Activated CD4-positive, alpha-beta T cell treated with anti-CD3 and anti-CD28 coated beads, Interleukin-2, amount 10 ng/mL, durations not matched to agents 24 days and 14 days (primary cell): ENCODE results near the gene HCAR2. TPM values are rescaled to one million over a fixed set of nuclear protein-coding genes. Genes with fewer than 3 reads are reported as not detected.
"Not testable (repeated sequence)": the region's sequence is repeated elsewhere in the genome, so short reads cannot be mapped to it uniquely, and the experiment has no call there.

ENCODE experiments used
- DNase-seq: peaks from one replicate; pipeline ENCODE4 v3.0.0; 2022
- H3K27ac Mint-ChIP-seq: one replicate; pipeline ENCODE4 v1.8.0; 2022; ENCODE audit warnings: mild to moderate bottlenecking, mixed read lengths
- H3K27me3 Mint-ChIP-seq: one replicate; pipeline ENCODE4 v1.8.0; 2022; ENCODE audit warnings: mixed read lengths
- H3K36me3 Mint-ChIP-seq: one replicate; pipeline ENCODE4 v1.8.0; 2022; ENCODE audit warnings: low read depth, mild to moderate bottlenecking, mixed read lengths
- H3K4me1 Mint-ChIP-seq: one replicate; pipeline ENCODE4 v1.8.0; 2021; ENCODE audit warnings: mixed read lengths
- H3K4me3 Mint-ChIP-seq: one replicate; pipeline ENCODE4 v1.8.0; 2022; ENCODE audit warnings: mild to moderate bottlenecking, moderate library complexity, mixed read lengths
- H3K9me3 Mint-ChIP-seq: one replicate; pipeline ENCODE4 v1.8.0; 2021; ENCODE audit warnings: mixed read lengths
- intact Hi-C: fragments of 100-400 bp; cut with micrococcal nuclease; formaldehyde crosslinking; loops from one replicate; pipeline ENCODE4 v1.15.1; 2023
- total RNA-seq: library from RNA; stranded (reverse); gene quantifications from 2 replicates; pipeline ENCODE4 v1.2.3, GENCODE V29; 2022

The HCAR2 gene
- total RNA-seq, 1 donor from 2014 or later = 0.47 TPM

GRCh38 chr12:122668268-122668667, 34.9 kb downstream of the HCAR2 start:
- Mint-ChIP-seq H3K9me3 (no peaks in the 10 kb centered on the region), H3K27me3 (peaks cover 2% of the 10 kb centered on the region), H3K27ac (no peak overlapping the region), H3K36me3 (no peaks in the 10 kb centered on the region), H3K4me3 (no peak overlapping the region), H3K4me1 (peaks cover 2% of the 10 kb centered on the region)
- intact Hi-C loops = no loop called here
- DNase-seq = no peak

DNA sequence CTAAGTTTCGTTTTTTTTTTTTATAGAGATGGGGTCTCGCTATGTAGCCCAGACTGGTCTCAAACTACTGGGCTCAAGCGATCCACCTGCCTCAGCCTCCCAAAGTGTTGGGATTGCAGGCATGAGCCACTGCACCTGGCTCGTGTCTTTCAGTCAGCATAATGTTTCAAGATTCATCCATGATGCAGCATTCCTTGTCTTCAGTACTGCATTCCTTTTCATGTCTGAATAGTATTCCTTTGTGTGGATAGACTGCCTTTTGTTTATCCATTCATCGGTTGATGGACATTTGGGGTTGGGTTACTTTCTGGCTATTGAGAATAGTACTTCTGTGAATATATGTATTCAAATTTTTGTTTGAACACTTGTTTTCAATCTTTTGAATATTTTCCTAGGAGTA, 37.4 kb downstream of the HCAR2 start:
- Mint-ChIP-seq H3K36me3 (peaks cover 2% of the 10 kb centered on the region), H3K4me1 (no peaks in the 10 kb centered on the region), H3K9me3 (no peaks in the 10 kb centered on the region), H3K4me3 (no peak overlapping the region), H3K27ac (no peak overlapping the region), H3K27me3 (no peaks in the 10 kb centered on the region)
- DNase-seq = no peak
- intact Hi-C loops = no loop called here

GRCh38 chr12:122665349-122665748, 37.8 kb downstream of the HCAR2 start:
- no peaks in the 10 kb centered on the region for H3K4me1 Mint-ChIP-seq

DNA sequence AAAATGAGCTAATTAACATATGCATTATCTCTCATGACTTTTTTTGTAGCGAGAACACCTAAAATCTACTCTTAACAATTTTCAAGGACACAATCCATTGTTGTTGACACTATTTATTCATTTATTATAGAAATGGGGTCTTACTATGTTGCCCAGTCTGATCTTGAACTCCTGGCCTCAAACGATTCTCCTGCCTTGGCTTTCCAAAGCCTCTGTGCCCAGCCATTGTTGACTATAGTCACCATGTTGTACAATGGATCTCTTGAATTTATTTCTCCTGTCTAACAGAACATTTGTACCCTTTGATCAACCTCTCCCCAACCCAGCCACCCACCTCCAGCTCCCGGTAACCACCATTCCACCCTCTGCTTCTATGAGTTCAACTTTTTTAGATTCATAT, 41.2 kb downstream of the HCAR2 start:
- Mint-ChIP-seq H3K9me3 (no peaks in the 10 kb centered on the region), H3K27ac (no peak overlapping the region), H3K36me3 (peaks cover 3% of the 10 kb centered on the region), H3K27me3 (no peaks in the 10 kb centered on the region), H3K4me1 (no peaks in the 10 kb centered on the region), H3K4me3 (no peak overlapping the region)
- no peak for DNase-seq
- intact Hi-C loops = no loop called here

More at GRCh38 chr12:122665349-122665748, 37.8 kb downstream of the HCAR2 start:
- no peak overlapping the region for H3K4me3 Mint-ChIP-seq
- no peak overlapping the region for H3K27ac Mint-ChIP-seq
- H3K9me3 Mint-ChIP-seq = no peaks in the 10 kb centered on the region
- peaks cover 2% of the 10 kb centered on the region for H3K36me3 Mint-ChIP-seq
- H3K27me3 Mint-ChIP-seq = no peaks in the 10 kb centered on the region
- intact Hi-C loops = no loop called here
- no peak for DNase-seq

GRCh38 chr12:122661246-122661645, 41.9 kb downstream of the HCAR2 start:
- Mint-ChIP-seq H3K27me3 (no peaks in the 10 kb centered on the region), H3K4me3 (no peak overlapping the region), H3K27ac (no peak overlapping the region), H3K4me1 (no peaks in the 10 kb centered on the region), H3K9me3 (no peaks in the 10 kb centered on the region), H3K36me3 (peaks cover 5% of the 10 kb centered on the region)
- intact Hi-C loops = no loop called here
- no peak for DNase-seq

DNA sequence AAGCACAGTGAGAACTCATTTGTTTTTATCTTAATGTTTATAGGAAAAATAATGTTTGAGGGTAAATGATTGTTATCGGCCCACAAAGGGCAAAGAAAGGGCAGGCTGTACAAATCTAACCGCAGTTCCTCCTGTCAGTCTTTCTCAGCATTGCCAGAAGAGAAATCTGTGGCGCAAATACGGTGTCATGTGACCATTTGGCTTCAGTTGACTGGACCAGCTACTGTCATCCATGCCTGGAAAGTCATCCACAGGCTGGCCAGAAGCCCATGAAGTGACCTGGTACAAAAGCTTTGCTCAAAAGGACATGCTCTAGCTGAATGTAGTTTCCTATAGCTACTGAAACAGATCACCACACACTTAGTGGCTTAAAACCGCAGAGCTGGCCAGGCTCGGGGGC, 43.6 kb downstream of the HCAR2 start:
- Mint-ChIP-seq H3K36me3 (peaks cover 5% of the 10 kb centered on the region), H3K4me1 (no peaks in the 10 kb centered on the region), H3K9me3 (no peaks in the 10 kb centered on the region), H3K4me3 (no peak overlapping the region), H3K27ac (no peak overlapping the region), H3K27me3 (no peaks in the 10 kb centered on the region)
- no peak for DNase-seq
- intact Hi-C loops = no loop called here

GRCh38 chr12:122656298-122656697, 46.9 kb downstream of the HCAR2 start:
- intact Hi-C loops = no loop called here
- Mint-ChIP-seq H3K9me3 (no peaks in the 10 kb centered on the region), H3K4me1 (no peaks in the 10 kb centered on the region), H3K4me3 (no peak overlapping the region), H3K36me3 (peaks cover 4% of the 10 kb centered on the region), H3K27me3 (no peaks in the 10 kb centered on the region), H3K27ac (no peak overlapping the region)
- DNase-seq = no peak

- H3K9me3 Mint-ChIP-seq, H3K4me3 Mint-ChIP-seq, H3K36me3 Mint-ChIP-seq, H3K4me1 Mint-ChIP-seq, H3K27me3 Mint-ChIP-seq, H3K27ac Mint-ChIP-seq, intact Hi-C loops, DNase-seq: not testable (repeated sequence)
Observed at GRCh38 chr12:122653291-122653690, 49.9 kb downstream of the HCAR2 start.

GRCh38 chr12:122651520-122652224, 51.5 kb downstream of the HCAR2 start:
- no peaks in the 10 kb centered on the region for H3K27me3 Mint-ChIP-seq
- peaks cover 5% of the 10 kb centered on the region for H3K36me3 Mint-ChIP-seq
- H3K4me1 Mint-ChIP-seq = peaks cover 12% of the 10 kb centered on the region
- intact Hi-C loops = no loop called here
- no peak overlapping the region for H3K4me3 Mint-ChIP-seq
- H3K9me3 Mint-ChIP-seq = no peaks in the 10 kb centered on the region
- H3K27ac Mint-ChIP-seq = no peak overlapping the region
- no peak for DNase-seq

Other genes starting within 250 kb of the HCAR2 start
- gene ZCCHC8, start 202.4 kb downstream of the HCAR2 start, total RNA-seq = 41.4 and 41.9 TPM in 2 replicates
- 99.7 and 101 TPM in 2 replicates for gene RSRC2, start 176.4 kb downstream of the HCAR2 start, total RNA-seq
- gene KNTC1, start 176.1 kb downstream of the HCAR2 start, total RNA-seq = 128 and 129 TPM in 2 replicates
- gene HCAR3, start 13.5 kb upstream of the HCAR2 start, total RNA-seq = 0.45 and 0.84 TPM in 2 replicates
- gene HCAR1, start 27.5 kb upstream of the HCAR2 start, total RNA-seq = 6.0 and 6.8 TPM in 2 replicates
- 88.7 and 89.6 TPM in 2 replicates for gene DENR, start 49.5 kb upstream of the HCAR2 start, total RNA-seq
- gene CCDC62, start 71.2 kb upstream of the HCAR2 start, total RNA-seq = 0.31 and 0.58 TPM in 2 replicates
- gene HIP1R, start 132.1 kb upstream of the HCAR2 start, total RNA-seq = 23.8 and 25.8 TPM in 2 replicates
- gene VPS37B, start 192.8 kb upstream of the HCAR2 start, total RNA-seq = 9.2 and 9.5 TPM in 2 replicates